Endodermal cell (in vitro differentiated cells): ENCODE measurements around the gene STPG1. TPM values are rescaled to one million over a fixed set of nuclear protein-coding genes. Genes with fewer than 3 reads are reported as not detected.

Source experiments
- DNase-seq: peaks from one replicate; pipeline ENCODE4 v3.0.0-alpha.2; 2017
- H3K27ac ChIP-seq: 2 replicates; pipeline ENCODE4 v1.5.1; 2013; ENCODE audit warnings: mild to moderate bottlenecking, low read depth, low read length, moderate library complexity
- H3K27me3 ChIP-seq: 2 replicates; pipeline ENCODE4 v1.6.1; 2013; ENCODE audit warnings: mild to moderate bottlenecking, low read length, moderate library complexity; ENCODE audit not compliant: insufficient read depth, control insufficient read depth, poor library complexity, severe bottlenecking
- H3K36me3 ChIP-seq: 2 replicates; pipeline ENCODE4 v1.7.0; 2013; ENCODE audit warnings: mild to moderate bottlenecking, low read length, moderate library complexity; ENCODE audit not compliant: control insufficient read depth, insufficient read depth
- H3K4me1 ChIP-seq: one replicate; pipeline ENCODE4 v1.7.0; 2013; ENCODE audit warnings: low read length; ENCODE audit not compliant: control insufficient read depth, insufficient read depth
- H3K4me3 ChIP-seq: 2 replicates; pipeline ENCODE4 v1.5.1; 2013; ENCODE audit warnings: mild to moderate bottlenecking, low read length, moderate library complexity
- H3K9ac ChIP-seq: 2 replicates; pipeline ENCODE4 v1.6.1; 2013; ENCODE audit warnings: mild to moderate bottlenecking, low read length, moderate library complexity; ENCODE audit not compliant: poor library complexity, severe bottlenecking; ENCODE audit errors: extremely low read depth
- H3K9me3 ChIP-seq: 2 replicates; pipeline ENCODE4 v1.6.1; 2013; ENCODE audit warnings: mild to moderate bottlenecking, low read length, moderate library complexity; ENCODE audit not compliant: control insufficient read depth
- H3K27ac Mint-ChIP-seq: 2 replicates; pipeline ENCODE4 v1.8.0; 2020; ENCODE audit warnings: mixed read lengths
- H3K27me3 Mint-ChIP-seq: 2 replicates; pipeline ENCODE4 v1.8.0; 2021; ENCODE audit warnings: mild to moderate bottlenecking, mixed read lengths; ENCODE audit not compliant: insufficient read depth
- H3K36me3 Mint-ChIP-seq: 2 replicates; pipeline ENCODE4 v1.8.0; 2020; ENCODE audit warnings: low read depth, mixed read lengths
- H3K4me1 Mint-ChIP-seq: 2 replicates; pipeline ENCODE4 v1.8.0; 2020; ENCODE audit warnings: mixed read lengths
- H3K4me3 Mint-ChIP-seq: 2 replicates; pipeline ENCODE4 v1.8.0; 2020; ENCODE audit warnings: mild to moderate bottlenecking, moderate library complexity, mixed read lengths
- H3K9me3 Mint-ChIP-seq: 2 replicates; pipeline ENCODE4 v1.8.0; 2020; ENCODE audit warnings: mild to moderate bottlenecking, mixed read lengths
- CTCF ChIP-seq: fragments of 200-600 bp; sonication (generic); conservative IDR thresholded peaks from 2 replicates; pipeline ENCODE4 v1.5.0; 2021; ENCODE audit warnings: antibody characterized with exemption, mild to moderate bottlenecking
- WGBS, 2 experiments: methylation state at CpG; one replicate each; pipeline versions ENCODE4 v1.1.5 to v1.1.7; 2013; ENCODE audit warnings: missing lambda C conversion rate in 2 of 2, mixed read lengths in 1 of 2; ENCODE audit not compliant: insufficient coverage in 1 of 2, insufficient read length in 1 of 2; 5-methylcytosine and 5-hydroxymethylcytosine counted together
- total RNA-seq, 2 donors: library from RNA; stranded (reverse); fragmentation: NEBNext Ultra II Directional in 1 of 2; extraction: Animal tissue kit (Norgen Biotek cat#: 25700) in 1 of 2; gene quantifications; 2 replicates in 1 of 2; 3 replicates in 1 of 2; pipeline ENCODE4 v1.2.1, GENCODE V29; 2021

The STPG1 gene
- total RNA-seq, 2 donors from 2014 or later = 16.6 to 16.9 TPM

GRCh38 chr1:24417681-24418080 lies 4.1 kb upstream of the STPG1 start:
- Histone ChIP-seq H3K9me3 (no peaks in the 10 kb centered on the region), H3K27me3 (no peaks in the 10 kb centered on the region), H3K4me3 (no peak overlapping the region), H3K27ac (no peak overlapping the region), H3K36me3 (no peaks in the 10 kb centered on the region), H3K9ac (no peak overlapping the region), H3K4me1 (no peaks in the 10 kb centered on the region)
- H3K27me3 Mint-ChIP-seq = peaks cover 3% of the 10 kb centered on the region
- H3K36me3 Mint-ChIP-seq = no peaks in the 10 kb centered on the region
- H3K4me3 Mint-ChIP-seq = no peak overlapping the region
- no peaks in the 10 kb centered on the region for H3K9me3 Mint-ChIP-seq
- peaks cover 12% of the 10 kb centered on the region for H3K4me1 Mint-ChIP-seq
- 80 to 100% methylated on average over 1 of the region's 1 CpG for WGBS, 2 experiments
- DNase-seq = no peak
- no peak overlapping the region for H3K27ac Mint-ChIP-seq
- TF ChIP-seq CTCF = no peak

GRCh38 chr1:24416666-24417391 lies 3.2 kb upstream of the STPG1 start:
- Histone ChIP-seq H3K4me1 (no peaks in the 10 kb centered on the region), H3K9me3 (no peaks in the 10 kb centered on the region), H3K36me3 (no peaks in the 10 kb centered on the region), H3K4me3 (peak overlapping the region; percentile 90), H3K27ac (no peak overlapping the region), H3K9ac (no peak overlapping the region), H3K27me3 (no peaks in the 10 kb centered on the region)
- Mint-ChIP-seq H3K27ac (peak overlapping the region; percentile 82), H3K27me3 (peaks cover 3% of the 10 kb centered on the region), H3K4me1 (peaks cover 15% of the 10 kb centered on the region), H3K4me3 (peak overlapping the region; percentile 76), H3K36me3 (no peaks in the 10 kb centered on the region), H3K9me3 (no peaks in the 10 kb centered on the region)
- no peak for TF ChIP-seq CTCF
- 79 to 87% methylated on average over 2 to 10 of the region's 10 CpGs for WGBS, 2 experiments
- no peak for DNase-seq

DNA sequence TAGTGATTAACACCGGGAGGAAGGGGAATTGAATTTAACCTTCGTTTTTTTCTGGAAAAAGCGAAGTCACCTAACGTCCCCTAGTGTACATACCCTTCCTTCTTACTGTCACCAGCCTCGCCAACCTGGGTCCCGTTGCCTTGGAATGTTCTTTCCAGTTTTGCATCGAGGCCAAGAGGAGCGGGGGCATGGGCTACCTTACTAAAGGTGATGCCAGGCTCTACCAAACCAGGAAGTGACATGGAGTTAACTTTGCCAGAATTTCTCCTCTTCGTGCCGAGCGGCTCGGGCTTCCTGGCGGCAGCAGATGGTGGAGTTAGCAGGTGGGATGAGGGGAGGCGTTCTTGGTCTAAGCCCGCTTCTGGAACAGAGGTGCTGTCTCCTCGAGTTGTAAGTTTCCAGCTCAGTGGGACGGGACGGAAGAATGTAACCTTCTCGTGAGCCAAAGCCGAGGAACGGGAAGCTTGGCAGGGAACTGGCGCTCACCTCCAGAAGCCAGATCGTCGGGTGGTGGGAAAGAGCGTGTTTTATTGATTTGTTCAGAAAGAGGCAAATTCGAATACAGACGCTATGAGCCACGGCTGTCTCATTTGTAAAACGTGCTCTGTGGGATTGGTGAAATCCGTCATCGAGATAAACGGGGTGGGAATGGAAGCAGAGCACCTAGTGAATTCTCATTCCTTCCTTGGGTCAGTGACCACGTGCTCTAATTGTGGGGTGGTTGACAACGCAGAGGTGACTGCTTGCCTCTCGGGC lies 2.5 kb upstream of the STPG1 start:
- no peaks in the 10 kb centered on the region for H3K27me3 ChIP-seq
- H3K27ac ChIP-seq = no peak overlapping the region
- H3K36me3 ChIP-seq = no peaks in the 10 kb centered on the region
- TF ChIP-seq CTCF = no peak
- DNase-seq = no peak
- peak overlapping the region; percentile 90 for H3K4me3 ChIP-seq
- Mint-ChIP-seq H3K36me3 (no peaks in the 10 kb centered on the region), H3K27ac (peak overlapping the region; percentile 82), H3K9me3 (no peaks in the 10 kb centered on the region), H3K4me3 (peak overlapping the region; percentile 76), H3K4me1 (peaks cover 15% of the 10 kb centered on the region), H3K27me3 (peaks cover 3% of the 10 kb centered on the region)
- no peaks in the 10 kb centered on the region for H3K4me1 ChIP-seq
- H3K9ac ChIP-seq = no peak overlapping the region
- no peaks in the 10 kb centered on the region for H3K9me3 ChIP-seq
- WGBS, 2 experiments = 25 to 35% methylated on average over 22 to 35 of the region's 35 CpGs
